ENCODE results near the gene TBC1D16.

TBC1D16 gene

GRCh38 chr17:79925242-79925957 is 110.3 kb downstream of the TBC1D16 start:
- no peak for DNase-seq (ENCODE audit: low read depth)

- no peak for DNase-seq (ENCODE audit: low read depth)
Observed at GRCh38 chr17:79924639-79924976, 111.1 kb downstream of the TBC1D16 start.

DNA sequence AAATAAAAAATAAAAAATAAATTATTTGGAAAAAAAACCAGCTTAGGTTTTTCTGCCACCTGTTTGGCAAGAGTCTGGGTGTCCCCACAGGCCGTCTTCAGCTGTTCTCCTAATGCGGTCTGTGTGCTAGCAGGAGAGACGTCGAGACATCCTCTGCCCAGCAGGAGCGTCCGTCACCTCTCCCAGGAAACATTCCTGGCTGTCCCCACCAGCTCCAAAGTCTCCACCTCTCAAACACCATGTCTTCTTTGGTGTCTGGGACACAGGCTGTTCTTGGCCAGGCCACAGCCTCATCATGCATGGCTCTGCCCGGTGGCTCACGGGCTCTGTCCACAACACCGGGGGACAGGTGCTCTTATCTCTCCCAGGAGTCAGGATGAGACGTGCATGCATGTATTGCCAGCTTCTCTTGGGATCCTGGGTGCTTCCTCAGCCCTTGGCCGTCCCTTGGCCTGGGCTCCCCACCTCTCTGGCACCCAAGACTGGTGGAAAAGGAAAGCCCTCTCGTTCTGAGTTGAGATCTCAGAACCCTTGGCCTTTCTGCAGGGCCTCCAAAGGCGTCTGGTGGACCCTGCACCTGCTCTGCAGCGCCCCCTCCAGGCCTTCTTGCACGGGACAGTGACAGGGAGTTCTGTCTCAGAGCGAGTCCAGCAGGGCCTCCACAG is 111.6 kb downstream of the TBC1D16 start:
- no peak for DNase-seq (ENCODE audit: low read depth)

- DNase-seq (ENCODE audit: low read depth) = no peak
Observed at GRCh38 chr17:79922798-79923197, 112.9 kb downstream of the TBC1D16 start.

GRCh38 chr17:79922116-79922601 is 113.5 kb downstream of the TBC1D16 start:
- DNase-seq (ENCODE audit: low read depth) = no peak

DNA sequence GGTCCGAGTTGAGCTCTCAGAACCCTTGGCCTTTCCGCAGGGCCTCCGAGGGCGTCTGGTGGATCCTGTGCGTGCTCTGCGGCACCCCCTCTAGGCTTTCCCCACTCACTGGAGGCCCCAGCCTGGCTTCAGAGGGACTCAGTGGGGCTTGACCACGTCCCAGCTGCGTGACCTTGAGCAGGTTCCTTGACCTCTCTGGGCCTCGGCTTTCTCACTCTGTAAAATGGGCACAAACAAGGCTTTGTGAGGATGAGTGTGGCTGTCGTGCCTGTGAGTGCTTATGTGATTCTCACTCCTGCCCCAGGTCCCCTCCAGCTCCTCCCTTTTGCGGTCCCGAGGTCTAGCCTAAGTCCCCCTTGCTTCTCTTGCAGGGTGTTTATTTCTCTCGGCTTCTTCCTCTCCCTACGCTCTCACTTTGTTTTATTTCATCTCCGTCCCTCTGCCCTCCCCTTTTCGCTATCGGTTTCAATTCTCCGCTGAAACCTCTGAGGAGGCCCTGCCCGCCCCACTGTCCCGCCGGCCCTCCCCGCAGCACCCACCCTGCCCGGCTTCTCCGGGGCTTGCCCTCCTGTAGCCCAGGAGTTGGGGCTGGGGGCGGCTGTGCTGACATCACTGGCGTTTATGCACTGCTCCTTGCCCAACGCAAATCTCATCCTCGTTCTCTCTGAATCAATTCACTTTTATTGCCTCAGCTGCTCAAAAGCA is 114.1 kb downstream of the TBC1D16 start:
- no peak for DNase-seq (ENCODE audit: low read depth)

DNA sequence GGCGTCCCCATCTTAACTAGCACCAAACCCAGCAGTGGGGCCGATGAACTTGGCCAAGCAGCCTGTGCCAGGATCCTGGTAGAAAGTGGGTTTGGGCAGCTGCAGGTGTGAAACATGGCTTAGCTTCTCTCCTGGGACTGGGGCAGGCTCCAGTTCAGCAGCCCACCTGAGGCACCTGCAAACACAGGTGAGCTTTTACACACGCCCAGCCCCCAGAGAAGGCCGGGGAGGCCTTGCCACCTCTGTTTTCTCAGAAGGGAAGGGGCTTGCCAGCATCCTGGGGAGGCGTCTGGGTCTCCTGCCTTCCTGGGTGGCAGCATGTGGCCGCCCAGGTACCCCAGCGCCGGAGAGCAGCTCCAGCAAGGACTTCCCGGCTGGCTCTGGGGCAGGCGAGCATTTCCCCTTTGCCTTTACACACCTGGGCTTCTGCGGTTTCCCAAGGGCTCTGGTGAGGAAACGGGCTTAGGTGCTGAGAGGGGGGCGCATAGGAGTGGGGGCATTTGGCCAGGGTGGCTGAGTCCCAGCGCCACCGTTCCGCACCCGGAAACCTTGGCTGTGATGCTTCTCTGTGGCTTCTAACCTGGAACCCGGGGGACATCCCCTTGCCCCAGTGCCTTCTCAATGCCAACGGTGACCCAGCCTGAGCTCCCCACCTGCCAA is 114.8 kb downstream of the TBC1D16 start:
- DNase-seq (ENCODE audit: low read depth) = no peak

DNA sequence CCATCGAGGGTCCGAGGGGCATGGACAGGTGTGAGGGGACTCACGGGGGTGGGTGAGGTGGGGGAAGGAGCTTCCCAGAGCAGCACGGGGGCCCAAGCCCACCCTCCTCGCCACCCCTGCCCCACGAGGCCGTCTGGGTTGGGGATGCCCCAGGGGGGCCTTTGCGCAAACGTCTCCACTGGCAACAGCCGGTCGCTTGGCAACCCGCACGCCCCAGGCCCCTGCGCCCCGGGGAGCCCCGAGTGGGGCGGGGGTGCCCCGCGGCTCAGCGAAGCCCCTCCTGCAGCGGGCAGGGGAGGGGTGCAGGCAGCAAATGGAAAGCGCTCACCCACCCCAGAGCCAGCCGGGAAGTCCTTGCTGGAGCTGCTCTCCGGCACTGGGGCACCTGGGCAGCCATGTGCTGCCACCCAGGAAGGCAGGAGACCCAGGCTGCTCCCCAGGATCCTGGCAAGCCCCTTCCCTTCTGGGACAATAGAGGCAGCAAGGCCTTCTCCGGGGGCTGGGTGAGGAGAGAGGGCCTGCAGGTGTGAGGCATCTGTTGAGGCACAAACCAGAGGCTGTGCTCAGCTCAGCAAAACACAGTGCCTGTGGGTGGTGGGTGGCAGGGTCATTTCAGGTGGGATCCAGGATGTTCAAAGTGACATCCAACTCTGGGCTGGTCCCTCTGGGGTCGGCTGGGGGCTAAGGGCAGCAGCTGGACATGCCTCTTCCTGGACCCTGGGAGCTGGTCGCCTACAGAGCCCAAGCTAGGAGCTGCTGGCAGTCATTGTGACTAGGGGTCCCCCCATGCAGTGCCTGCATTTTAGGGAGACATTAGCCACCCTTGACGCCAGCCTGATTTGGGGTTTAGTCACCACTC is 115.6 kb downstream of the TBC1D16 start:
- DNase-seq (ENCODE audit: low read depth) = no peak

DNA sequence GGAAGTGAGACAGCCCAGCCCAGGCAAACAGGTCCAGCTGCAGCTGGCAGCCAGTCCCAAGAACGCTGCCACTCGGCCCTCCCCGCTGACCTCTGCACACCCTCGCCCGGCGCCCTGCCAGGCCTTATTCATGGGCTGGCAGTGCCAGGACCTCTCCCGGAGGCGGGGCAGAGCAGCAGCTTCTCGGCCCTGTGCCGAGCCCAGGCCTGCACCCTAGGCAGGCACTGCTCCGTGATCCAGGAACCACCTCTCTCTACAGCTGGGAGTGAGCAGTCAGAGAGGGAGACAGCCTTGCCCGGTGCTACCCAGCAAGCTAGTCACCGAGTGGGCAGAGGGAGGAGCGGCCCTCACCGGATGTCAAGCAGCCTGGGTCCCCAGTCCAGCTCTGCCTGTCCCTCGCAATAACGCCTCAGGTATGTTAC is 116.5 kb downstream of the TBC1D16 start:
- DNase-seq (ENCODE audit: low read depth) = no peak

GRCh38 chr17:79918581-79919163 is 117.0 kb downstream of the TBC1D16 start:
- DNase-seq (ENCODE audit: low read depth) = no peak

- DNase-seq (ENCODE audit: low read depth) = no peak
Observed at GRCh38 chr17:79917902-79918484, 117.7 kb downstream of the TBC1D16 start.

DNA sequence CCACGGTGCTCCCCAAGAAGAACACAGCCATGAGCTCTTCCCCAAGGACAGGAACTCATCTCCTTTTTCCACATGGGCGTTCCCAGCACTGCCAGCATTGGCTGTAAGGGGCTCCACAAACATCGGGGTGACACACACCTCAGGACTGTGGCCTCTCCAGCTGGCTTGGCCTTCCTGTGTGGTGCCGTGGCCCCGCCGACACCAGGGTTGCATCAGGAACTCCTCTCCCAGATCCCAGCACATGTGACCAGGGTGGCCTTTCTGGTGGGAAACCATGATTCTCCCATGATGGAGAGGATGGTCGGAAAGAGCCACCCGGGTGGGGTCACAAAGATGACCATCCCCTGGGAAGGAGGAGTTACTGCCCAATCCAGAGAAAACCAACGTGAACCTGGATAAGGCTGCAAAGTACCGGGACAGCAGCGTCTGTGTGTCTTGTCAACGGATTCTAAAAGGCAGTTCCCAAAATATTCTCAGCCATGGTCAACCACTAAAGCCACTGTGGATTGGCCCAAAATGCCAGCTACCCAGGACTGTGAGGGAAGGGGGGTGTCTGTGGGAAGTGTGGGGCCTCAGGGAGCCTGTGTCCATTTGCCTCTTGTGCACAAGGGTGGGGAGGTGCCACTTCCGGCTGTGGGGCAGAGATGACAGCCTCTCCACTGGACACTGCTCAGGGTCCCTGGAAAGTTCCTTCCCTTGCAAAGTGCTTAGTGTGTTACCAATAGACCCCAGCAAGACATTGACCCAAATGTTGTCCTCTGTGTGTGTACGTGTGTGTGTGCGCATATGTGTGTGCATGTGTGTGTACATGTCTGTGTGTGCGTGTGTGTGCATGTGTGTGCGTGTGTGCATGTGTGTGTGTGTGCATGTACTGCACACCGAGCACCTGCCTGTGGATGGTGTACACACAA is 118.4 kb downstream of the TBC1D16 start:
- no peak for DNase-seq (ENCODE audit: low read depth)

DNA sequence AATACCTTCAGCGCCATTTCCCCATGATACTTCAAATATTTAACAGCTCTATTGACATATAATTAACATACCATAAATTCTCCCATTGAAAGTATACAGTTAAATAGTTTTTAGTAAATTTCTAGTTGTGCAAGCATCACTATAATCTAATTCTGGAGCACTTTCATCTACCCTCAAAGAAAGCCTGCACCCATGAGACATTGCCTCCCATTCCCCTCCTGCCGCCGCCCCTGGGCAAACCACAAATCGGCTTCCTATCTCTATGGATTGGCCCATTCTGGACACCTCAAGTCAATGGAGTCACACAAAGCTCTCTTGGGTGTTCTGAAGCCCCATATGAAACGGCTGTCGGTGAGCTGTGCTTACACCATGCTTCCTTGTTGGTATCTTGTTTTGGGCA is 119.2 kb downstream of the TBC1D16 start:
- no peak for DNase-seq (ENCODE audit: low read depth)

GRCh38 chr17:79915850-79916430 is 119.7 kb downstream of the TBC1D16 start:
- DNase-seq (ENCODE audit: low read depth) = no peak

GRCh38 chr17:79914813-79915740 is 120.6 kb downstream of the TBC1D16 start:
- no peak for DNase-seq (ENCODE audit: low read depth)

DNA sequence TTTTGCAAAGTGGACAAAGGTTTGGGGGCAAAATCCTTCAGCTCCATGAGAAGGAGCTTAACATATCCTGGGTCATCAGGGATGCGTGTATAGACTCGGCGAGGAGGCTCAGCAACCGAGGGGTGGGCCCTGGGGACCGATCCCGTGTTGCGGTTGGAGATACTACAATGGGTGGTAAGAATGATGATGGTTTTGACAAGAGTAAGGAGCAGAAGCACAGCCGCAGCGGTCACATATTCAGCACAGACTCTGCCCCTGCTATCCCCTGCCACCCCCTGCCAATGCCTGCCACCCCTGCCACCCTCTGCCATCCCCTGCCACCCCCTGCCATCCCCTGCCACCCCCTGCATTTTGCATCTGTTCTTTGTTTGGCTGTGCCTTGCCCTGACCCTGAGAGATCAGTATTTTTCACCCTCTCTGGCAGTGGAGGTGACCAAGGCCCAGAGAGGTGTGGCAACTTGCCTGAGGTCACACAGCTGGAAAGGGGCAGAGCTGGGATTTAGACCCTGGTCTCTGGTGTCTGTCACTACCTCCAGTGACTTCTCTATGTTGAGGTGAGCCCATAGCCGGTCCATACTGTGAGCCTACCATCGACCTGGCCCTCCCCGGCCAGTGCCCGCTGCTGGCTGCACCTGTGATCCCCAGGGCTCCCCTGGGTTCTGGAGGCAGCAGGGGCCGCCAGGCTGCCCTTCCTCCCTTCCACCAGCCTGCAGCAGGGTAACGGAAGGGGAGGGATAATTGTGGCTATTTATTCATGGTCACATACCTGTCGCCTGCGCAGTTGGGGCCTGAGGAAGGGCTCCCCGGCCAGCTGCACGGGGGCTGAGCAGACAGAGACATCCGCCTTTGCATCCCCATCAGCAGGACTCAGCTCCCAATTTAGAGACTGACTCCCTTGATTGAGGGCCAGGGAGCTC is 121.5 kb downstream of the TBC1D16 start:
- no peak for DNase-seq (ENCODE audit: low read depth)

DNA sequence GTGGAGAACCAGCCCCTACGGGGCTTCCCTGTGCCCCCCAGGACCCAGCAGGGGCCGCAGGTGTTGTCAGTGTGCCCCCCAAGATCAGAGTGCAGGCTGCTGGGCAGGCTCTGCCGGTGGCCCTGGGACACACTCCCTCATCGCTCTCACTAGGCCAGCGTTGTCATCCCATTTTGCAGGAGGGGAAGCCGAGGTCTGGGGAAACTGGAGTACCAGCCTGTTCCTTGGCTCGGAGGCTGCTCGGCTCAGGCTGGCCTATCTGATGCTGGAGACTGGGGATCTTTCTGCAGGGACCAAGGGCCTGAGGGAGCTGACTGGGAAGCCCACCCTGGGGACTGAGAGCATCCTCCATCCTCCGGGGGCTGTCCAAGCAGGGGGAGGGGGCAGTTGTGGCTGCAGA is 122.2 kb downstream of the TBC1D16 start:
- no peak for DNase-seq (ENCODE audit: low read depth)
